Endothelial cell (in vitro differentiated cells): Measurements from ENCODE around the gene ACTL6B. TPM values are rescaled to one million over a fixed set of nuclear protein-coding genes. Genes with fewer than 3 reads are reported as not detected.
A peak's percentile ranks its signal among the peaks of the same experiment; 100 is the strongest.

Source experiments
- DNase-seq: peaks from one replicate; pipeline ENCODE4 v3.0.0; 2021; ENCODE audit warnings: low spot score
- H3K27ac Mint-ChIP-seq: one replicate; pipeline ENCODE4 v1.8.0; 2021; ENCODE audit warnings: mixed read lengths, inconsistent platforms; ENCODE audit not compliant: unreplicated experiment
- H3K27me3 Mint-ChIP-seq: one replicate; pipeline ENCODE4 v1.8.0; 2021; ENCODE audit warnings: mild to moderate bottlenecking, moderate library complexity, mixed read lengths, inconsistent platforms; ENCODE audit not compliant: unreplicated experiment
- H3K36me3 Mint-ChIP-seq: one replicate; pipeline ENCODE4 v1.8.0; 2021; ENCODE audit warnings: mild to moderate bottlenecking, low read depth, mixed read lengths, inconsistent platforms; ENCODE audit not compliant: unreplicated experiment
- H3K4me1 Mint-ChIP-seq: one replicate; pipeline ENCODE4 v1.8.0; 2021; ENCODE audit warnings: mild to moderate bottlenecking, mixed read lengths, inconsistent platforms; ENCODE audit not compliant: unreplicated experiment
- H3K4me3 Mint-ChIP-seq: one replicate; pipeline ENCODE4 v1.8.0; 2021; ENCODE audit warnings: mild to moderate bottlenecking, mixed read lengths, inconsistent platforms; ENCODE audit not compliant: unreplicated experiment
- H3K9me3 Mint-ChIP-seq: one replicate; pipeline ENCODE4 v1.8.0; 2021; ENCODE audit warnings: mixed read lengths, inconsistent platforms; ENCODE audit not compliant: unreplicated experiment
- total RNA-seq: library from RNA; stranded (reverse); fragmentation: NEBNext Ultra II Directional; extraction: Animal tissue kit (Norgen Biotek cat#: 25700); gene quantifications from one replicate; pipeline ENCODE4 v1.2.1, GENCODE V29; 2021; ENCODE audit not compliant: unreplicated experiment
- TF ChIP-seq, protein P1 (sequence below): fragments of 200-600 bp; sonication (generic); IDR thresholded peaks from one replicate; pipeline ENCODE4 v1.5.0; 2021; ENCODE audit warnings: antibody characterized with exemption; ENCODE audit not compliant: unreplicated experiment

Gene ACTL6B
- total RNA-seq, 1 donor from 2014 or later = not detected

DNA sequence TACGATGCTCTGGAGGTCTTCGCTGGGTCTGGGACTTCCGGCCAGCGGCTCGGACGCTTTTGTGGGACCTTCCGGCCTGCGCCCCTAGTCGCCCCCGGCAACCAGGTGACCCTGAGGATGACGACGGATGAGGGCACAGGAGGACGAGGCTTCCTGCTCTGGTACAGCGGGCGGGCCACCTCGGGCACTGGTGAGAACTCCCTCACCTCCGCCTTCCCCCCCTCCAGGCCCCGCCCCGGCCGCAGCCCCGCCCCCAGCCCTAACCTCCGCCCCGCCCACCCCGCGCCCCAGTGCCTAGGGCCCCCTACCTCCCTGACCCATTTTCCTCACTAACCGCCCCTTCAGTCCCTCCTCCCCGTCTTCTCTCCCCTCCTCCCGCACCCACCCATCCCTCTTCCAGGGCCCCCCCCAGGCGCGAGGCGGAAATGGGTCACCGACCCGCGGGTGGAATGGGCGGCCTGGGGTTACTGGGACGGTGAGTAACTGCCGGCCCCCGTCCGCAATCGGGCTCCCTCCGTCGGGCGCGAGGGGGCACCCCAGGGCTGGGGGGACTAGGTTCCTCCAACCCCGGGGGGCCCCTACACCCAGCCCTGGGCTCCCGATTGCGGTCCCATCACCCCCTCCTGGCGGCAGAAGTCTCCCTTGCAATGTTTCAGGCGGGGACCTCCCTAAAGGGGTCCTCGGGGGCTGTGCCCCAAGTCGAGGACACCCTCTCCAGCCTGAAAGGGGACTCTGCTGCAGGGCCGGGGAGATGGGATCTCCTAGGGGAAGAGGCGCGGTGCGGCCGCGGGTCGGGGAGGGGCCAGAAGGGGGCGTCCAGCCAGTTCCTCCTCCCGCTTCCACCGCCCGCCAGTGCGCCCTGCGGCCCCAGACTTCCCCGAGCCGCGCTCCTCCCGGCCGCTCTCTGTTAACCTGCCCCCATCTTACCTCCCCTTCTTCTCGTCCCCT, 51.9 kb downstream of the ACTL6B start:
- no peak overlapping the region for H3K27ac Mint-ChIP-seq
- H3K36me3 Mint-ChIP-seq = no peaks in the 10 kb centered on the region
- peaks cover 2% of the 10 kb centered on the region for H3K4me1 Mint-ChIP-seq
- peak; percentile 70 for DNase-seq
- peaks cover 5% of the 10 kb centered on the region for H3K27me3 Mint-ChIP-seq
- H3K9me3 Mint-ChIP-seq = no peaks in the 10 kb centered on the region
- H3K4me3 Mint-ChIP-seq = no peak overlapping the region
- TF ChIP-seq, protein P1, sequence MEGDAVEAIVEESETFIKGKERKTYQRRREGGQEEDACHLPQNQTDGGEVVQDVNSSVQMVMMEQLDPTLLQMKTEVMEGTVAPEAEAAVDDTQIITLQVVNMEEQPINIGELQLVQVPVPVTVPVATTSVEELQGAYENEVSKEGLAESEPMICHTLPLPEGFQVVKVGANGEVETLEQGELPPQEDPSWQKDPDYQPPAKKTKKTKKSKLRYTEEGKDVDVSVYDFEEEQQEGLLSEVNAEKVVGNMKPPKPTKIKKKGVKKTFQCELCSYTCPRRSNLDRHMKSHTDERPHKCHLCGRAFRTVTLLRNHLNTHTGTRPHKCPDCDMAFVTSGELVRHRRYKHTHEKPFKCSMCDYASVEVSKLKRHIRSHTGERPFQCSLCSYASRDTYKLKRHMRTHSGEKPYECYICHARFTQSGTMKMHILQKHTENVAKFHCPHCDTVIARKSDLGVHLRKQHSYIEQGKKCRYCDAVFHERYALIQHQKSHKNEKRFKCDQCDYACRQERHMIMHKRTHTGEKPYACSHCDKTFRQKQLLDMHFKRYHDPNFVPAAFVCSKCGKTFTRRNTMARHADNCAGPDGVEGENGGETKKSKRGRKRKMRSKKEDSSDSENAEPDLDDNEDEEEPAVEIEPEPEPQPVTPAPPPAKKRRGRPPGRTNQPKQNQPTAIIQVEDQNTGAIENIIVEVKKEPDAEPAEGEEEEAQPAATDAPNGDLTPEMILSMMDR = no peak

DNA sequence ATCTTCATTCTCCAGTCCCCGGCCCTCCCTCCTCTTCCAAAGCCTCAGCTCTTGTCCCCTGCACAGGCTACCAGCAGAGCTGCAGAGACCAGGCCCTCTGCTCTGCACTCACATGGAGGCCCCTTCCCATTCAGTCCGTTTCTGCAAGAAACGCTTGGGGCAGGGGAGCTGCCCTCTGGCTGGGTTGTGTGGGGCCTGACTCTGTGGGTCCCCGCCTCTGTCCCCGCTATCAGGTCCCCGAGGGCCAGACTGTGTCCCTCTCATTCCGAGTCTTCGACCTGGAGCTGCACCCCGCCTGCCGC, 52.6 kb downstream of the ACTL6B start:
- no peaks in the 10 kb centered on the region for H3K9me3 Mint-ChIP-seq
- H3K4me3 Mint-ChIP-seq = no peak overlapping the region
- peaks cover 2% of the 10 kb centered on the region for H3K4me1 Mint-ChIP-seq

GRCh38 chr7:100602889-100603725, 53.1 kb downstream of the ACTL6B start:
- no peak overlapping the region for H3K27ac Mint-ChIP-seq

More for the DNA sequence above, 52.6 kb downstream of the ACTL6B start:
- DNase-seq = no peak
- H3K27me3 Mint-ChIP-seq = peaks cover 5% of the 10 kb centered on the region
- H3K27ac Mint-ChIP-seq = no peak overlapping the region
- TF ChIP-seq, protein P1 = no peak
- no peaks in the 10 kb centered on the region for H3K36me3 Mint-ChIP-seq

GRCh38 chr7:100600730-100601038, 55.6 kb downstream of the ACTL6B start:
- TF ChIP-seq, protein P1 = no peak
- peaks cover 5% of the 10 kb centered on the region for H3K27me3 Mint-ChIP-seq
- no peak for DNase-seq
- no peaks in the 10 kb centered on the region for H3K9me3 Mint-ChIP-seq
- no peak overlapping the region for H3K4me3 Mint-ChIP-seq
- no peaks in the 10 kb centered on the region for H3K36me3 Mint-ChIP-seq
- peaks cover 2% of the 10 kb centered on the region for H3K4me1 Mint-ChIP-seq
- H3K27ac Mint-ChIP-seq = no peak overlapping the region

More at GRCh38 chr7:100602889-100603725, 53.1 kb downstream of the ACTL6B start:
- Mint-ChIP-seq H3K4me3 (no peak overlapping the region), H3K27me3 (peaks cover 5% of the 10 kb centered on the region), H3K36me3 (no peaks in the 10 kb centered on the region), H3K9me3 (no peaks in the 10 kb centered on the region), H3K4me1 (peaks cover 2% of the 10 kb centered on the region)
- TF ChIP-seq, protein P1 = no peak
- DNase-seq = no peak
